Measurements from ENCODE around the gene NCOA3.
A peak's percentile ranks its signal among the peaks of the same experiment; 100 is the strongest.

GRCh38 chr20:47501482-47502270 is at the start of gene NCOA3:
- peak; percentile 63 to 93 (median 88) for TF ChIP-seq CTCF (IDR thresholded peaks at IDR 0.05)
- peak; percentile 92 to 99 for TF ChIP-seq POLR2AphosphoS5 (IDR thresholded peaks at IDR 0.05)
- peak in 3 of 4 donors; percentile 90 to 98 (median 92) for TF ChIP-seq POLR2A (IDR thresholded peaks at IDR 0.05)
- no peak for TF ChIP-seq EP300 (IDR thresholded peaks at IDR 0.05)
